SK-N-SH treated with all-trans-retinoic acid at 6 μM for 48 hours (cell line): ENCODE results near the gene MR1.

Experiments
- ARNTL ChIP-seq: fragments of 450-650 bp; formaldehyde crosslinking; IDR thresholded peaks from 2 replicates; pipeline ENCODE4 v1.5.0; 2020; ENCODE audit warnings: low read depth, mild to moderate bottlenecking, moderate library complexity, borderline replicate concordance
- PPARA ChIP-seq: fragments of 250-450 bp; sonication (Bioruptor Pico); IDR thresholded peaks from 2 replicates; pipeline ENCODE4 v1.5.0; 2020; ENCODE audit warnings: mild to moderate bottlenecking, borderline replicate concordance
- RARB ChIP-seq: fragments of 250-450 bp; sonication (Bioruptor Pico); IDR thresholded peaks from 2 replicates; pipeline ENCODE4 v1.8.0; 2021; ENCODE audit warnings: mild to moderate bottlenecking, moderate library complexity
- SNAI2 ChIP-seq: fragments of 250-450 bp; sonication (Bioruptor Pico); IDR thresholded peaks from 2 replicates; pipeline ENCODE4 v1.5.0; 2020; ENCODE audit warnings: mild to moderate bottlenecking, moderate library complexity
- TCF4 ChIP-seq: fragments of 250-450 bp; sonication (Bioruptor Pico); IDR thresholded peaks from 2 replicates; pipeline ENCODE4 v1.8.0; 2021; ENCODE audit warnings: mild to moderate bottlenecking, moderate library complexity, borderline replicate concordance
- ZC3H10 ChIP-seq: fragments of 250-450 bp; sonication (Bioruptor Pico); IDR thresholded peaks from 2 replicates; pipeline ENCODE4 v1.5.1; 2021; ENCODE audit warnings: mild to moderate bottlenecking, moderate library complexity
- ZFP3 ChIP-seq: fragments of 250-450 bp; sonication (Bioruptor Pico); IDR thresholded peaks from 2 replicates; pipeline ENCODE4 v1.5.0; 2020; ENCODE audit warnings: mild to moderate bottlenecking, moderate library complexity
- ZFP30 ChIP-seq: fragments of 450-650 bp; formaldehyde crosslinking; IDR thresholded peaks from 2 replicates; pipeline ENCODE4 v1.5.0; 2022; ENCODE audit warnings: mild to moderate bottlenecking, moderate library complexity
- TF ChIP-seq, protein P1 (sequence below): fragments of 250-450 bp; sonication (Bioruptor Pico); IDR thresholded peaks from 2 replicates; pipeline ENCODE4 v1.5.1; 2021; ENCODE audit warnings: mild to moderate bottlenecking, moderate library complexity

DNA sequence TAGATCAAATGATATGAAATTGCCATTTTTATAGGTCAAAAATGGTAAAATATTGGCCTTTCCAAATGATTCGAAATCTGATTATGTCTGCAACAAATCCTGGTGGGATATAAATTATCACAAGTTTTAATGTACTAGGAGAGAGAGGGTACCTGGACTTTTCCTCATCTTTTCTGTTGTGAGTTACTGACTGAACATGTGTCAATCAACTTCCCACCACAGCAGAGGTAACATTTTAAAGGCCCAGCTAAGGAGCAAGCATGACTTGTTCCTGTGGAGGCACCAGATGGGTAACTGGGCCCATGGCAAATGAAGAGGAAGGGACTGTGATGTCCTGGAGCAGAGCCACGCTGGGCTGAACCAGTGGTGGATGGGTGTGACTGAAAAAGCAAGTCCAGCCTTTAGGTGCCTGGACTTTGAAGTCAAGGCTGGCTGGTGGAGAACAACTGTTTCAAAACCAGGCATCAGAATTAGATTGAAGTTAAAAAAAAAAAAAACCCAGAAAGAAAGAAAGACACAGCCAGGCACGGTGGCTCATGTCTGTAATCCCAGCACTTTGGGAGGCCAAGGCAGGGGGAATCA, 6.6 kb downstream of the MR1 start:
- TF ChIP-seq TCF4 (CRISPR knock-in tag) (no peak), SNAI2 (no peak), ZC3H10 (CRISPR knock-in tag) (no peak), RARB (no peak), ZFP30 (CRISPR knock-in tag) (no peak), ARNTL (no peak), PPARA (no peak), ZFP3 (CRISPR knock-in tag) (no peak)
- TF ChIP-seq, protein P1, sequence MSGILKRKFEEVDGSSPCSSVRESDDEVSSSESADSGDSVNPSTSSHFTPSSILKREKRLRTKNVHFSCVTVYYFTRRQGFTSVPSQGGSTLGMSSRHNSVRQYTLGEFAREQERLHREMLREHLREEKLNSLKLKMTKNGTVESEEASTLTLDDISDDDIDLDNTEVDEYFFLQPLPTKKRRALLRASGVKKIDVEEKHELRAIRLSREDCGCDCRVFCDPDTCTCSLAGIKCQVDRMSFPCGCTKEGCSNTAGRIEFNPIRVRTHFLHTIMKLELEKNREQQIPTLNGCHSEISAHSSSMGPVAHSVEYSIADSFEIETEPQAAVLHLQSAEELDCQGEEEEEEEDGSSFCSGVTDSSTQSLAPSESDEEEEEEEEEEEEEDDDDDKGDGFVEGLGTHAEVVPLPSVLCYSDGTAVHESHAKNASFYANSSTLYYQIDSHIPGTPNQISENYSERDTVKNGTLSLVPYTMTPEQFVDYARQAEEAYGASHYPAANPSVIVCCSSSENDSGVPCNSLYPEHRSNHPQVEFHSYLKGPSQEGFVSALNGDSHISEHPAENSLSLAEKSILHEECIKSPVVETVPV = no peak
